Measurements from ENCODE around the gene SCYL2. TPM values are rescaled to one million over a fixed set of nuclear protein-coding genes. Genes with fewer than 3 reads are reported as not detected.

SCYL2 gene
- polyA plus RNA-seq, 1 donor from 2014 or later = 101 TPM

GRCh38 chr12:100311317-100311716 lies 44.3 kb downstream of the SCYL2 start:
- H3K79me2 ChIP-seq (replicated peaks; ENCODE audit: insufficient read depth, low read length) = no peaks in the 10 kb centered on the region
- H3K4me3 ChIP-seq (ENCODE audit: low read length) = no peak overlapping the region
- H4K20me1 ChIP-seq (ENCODE audit: insufficient read depth) = no peaks in the 10 kb centered on the region
- no peak overlapping the region for H3K4me2 ChIP-seq (ENCODE audit: low read length)
- no peak overlapping the region for H3K27ac ChIP-seq (ENCODE audit: low read length)
- H3F3A ChIP-seq (ENCODE audit: insufficient read depth, low read length, poor library complexity, severe bottlenecking) = no peaks in the 10 kb centered on the region
- H3K9me3 ChIP-seq (ENCODE audit: low read length) = no peaks in the 10 kb centered on the region
- H3K9ac ChIP-seq (ENCODE audit: low read length) = no peak overlapping the region
- TF ChIP-seq POLR2AphosphoS5 (IDR thresholded peaks at IDR 0.05) = no peak
- TF ChIP-seq RAD21 (conservative IDR thresholded peaks at IDR 0.05) = no peak
- TF ChIP-seq MXI1 (conservative IDR thresholded peaks at IDR 0.05; ENCODE audit: poor library complexity, severe bottlenecking) = no peak
- TF ChIP-seq REST (IDR thresholded peaks at IDR 0.05; ENCODE audit: borderline replicate concordance) = no peak
- no peak for TF ChIP-seq EZH2 (IDR thresholded peaks at IDR 0.05; ENCODE audit: borderline replicate concordance, insufficient read depth, low read length, poor library complexity, severe bottlenecking)
- no peak for TF ChIP-seq EP300 (conservative IDR thresholded peaks at IDR 0.05; ENCODE audit: poor library complexity, severe bottlenecking)
- TF ChIP-seq SMC3 (conservative IDR thresholded peaks at IDR 0.05; ENCODE audit: poor library complexity) = no peak
- no peak for TF ChIP-seq CTCF (IDR thresholded peaks at IDR 0.05; ENCODE audit: poor library complexity, severe bottlenecking)
- TF ChIP-seq TAF1 (IDR thresholded peaks at IDR 0.05; ENCODE audit: low read depth) = no peak
- H2AFZ ChIP-seq (ENCODE audit: low read depth, low read length) = no peak overlapping the region
- no peaks in the 10 kb centered on the region for H3K9me2 ChIP-seq (ENCODE audit: insufficient read depth, low read length)
- H3K36me3 ChIP-seq (ENCODE audit: insufficient read depth, low read length) = peaks cover 21% of the 10 kb centered on the region
- no peaks in the 10 kb centered on the region for H3K27me3 ChIP-seq (ENCODE audit: insufficient read depth, low read depth, low read length)

GRCh38 chr12:100317371-100317770 lies 50.4 kb downstream of the SCYL2 start:
- no peaks in the 10 kb centered on the region for H3K9me2 ChIP-seq (ENCODE audit: insufficient read depth, low read length)
- no peak overlapping the region for H3K9ac ChIP-seq (ENCODE audit: low read length)
- no peak overlapping the region for H2AFZ ChIP-seq (ENCODE audit: low read depth, low read length)
- no peak overlapping the region for H3K27ac ChIP-seq (ENCODE audit: low read length)
- TF ChIP-seq EP300 (conservative IDR thresholded peaks at IDR 0.05; ENCODE audit: poor library complexity, severe bottlenecking) (no peak), REST (IDR thresholded peaks at IDR 0.05; ENCODE audit: borderline replicate concordance) (no peak), MXI1 (conservative IDR thresholded peaks at IDR 0.05; ENCODE audit: poor library complexity, severe bottlenecking) (no peak), TAF1 (IDR thresholded peaks at IDR 0.05; ENCODE audit: low read depth) (no peak), SMC3 (conservative IDR thresholded peaks at IDR 0.05; ENCODE audit: poor library complexity) (no peak), CTCF (IDR thresholded peaks at IDR 0.05; ENCODE audit: poor library complexity, severe bottlenecking) (no peak), EZH2 (IDR thresholded peaks at IDR 0.05; ENCODE audit: borderline replicate concordance, insufficient read depth, low read length, poor library complexity, severe bottlenecking) (no peak)
- no peak overlapping the region for H3K4me2 ChIP-seq (ENCODE audit: low read length)
- no peaks in the 10 kb centered on the region for H3K79me2 ChIP-seq (replicated peaks; ENCODE audit: insufficient read depth, low read length)
- H3K36me3 ChIP-seq (ENCODE audit: insufficient read depth, low read length) = peaks cover 16% of the 10 kb centered on the region
- H3K27me3 ChIP-seq (ENCODE audit: insufficient read depth, low read depth, low read length) = no peaks in the 10 kb centered on the region
- no peaks in the 10 kb centered on the region for H4K20me1 ChIP-seq (ENCODE audit: insufficient read depth)
- no peaks in the 10 kb centered on the region for H3F3A ChIP-seq (ENCODE audit: insufficient read depth, low read length, poor library complexity, severe bottlenecking)
- no peaks in the 10 kb centered on the region for H3K9me3 ChIP-seq (ENCODE audit: low read length)
- no peak overlapping the region for H3K4me3 ChIP-seq (ENCODE audit: low read length)
